Karpas-422 (cell line): ENCODE data around the gene DENND5A. TPM values are rescaled to one million over a fixed set of nuclear protein-coding genes. Genes with fewer than 3 reads are reported as not detected.
"Not testable (repeated sequence)": the region's sequence is repeated elsewhere in the genome, so short reads cannot be mapped to it uniquely, and the experiment has no call there.

Source experiments
- DNase-seq: peaks from one replicate; pipeline ENCODE4 v3.0.0-alpha.2; 2015
- H2AFZ ChIP-seq: fragments of 200-600 bp; sonication (generic); 2 replicates; pipeline ENCODE4 v1.6.1; 2014; ENCODE audit warnings: antibody characterized with exemption, low read length, mixed read lengths
- H3K27ac ChIP-seq: fragments of 200-600 bp; sonication (generic); 2 replicates; pipeline ENCODE4 v1.5.1; 2014; ENCODE audit warnings: mild to moderate bottlenecking, low read length, moderate library complexity
- H3K27me3 ChIP-seq: fragments of 200-600 bp; sonication (generic); 2 replicates; pipeline ENCODE4 v1.6.1; 2014; ENCODE audit warnings: low read length, mixed read lengths
- H3K36me3 ChIP-seq: fragments of 200-600 bp; sonication (generic); 2 replicates; pipeline ENCODE4 v1.6.1; 2014; ENCODE audit warnings: low read length, mixed read lengths; ENCODE audit not compliant: insufficient read depth
- H3K4me1 ChIP-seq: fragments of 200-600 bp; sonication (generic); 2 replicates; pipeline ENCODE4 v1.6.1; 2014; ENCODE audit warnings: mild to moderate bottlenecking, low read length, mixed read lengths
- H3K4me2 ChIP-seq: fragments of 200-600 bp; sonication (generic); 2 replicates; pipeline ENCODE4 v1.6.1; 2014; ENCODE audit warnings: low read length, low read depth, mild to moderate bottlenecking; ENCODE audit not compliant: poor library complexity, severe bottlenecking
- H3K4me3 ChIP-seq: fragments of 200-600 bp; sonication (generic); 2 replicates; pipeline ENCODE4 v1.5.1; 2014; ENCODE audit warnings: mild to moderate bottlenecking, antibody characterized with exemption, low read length, mixed read lengths
- H3K79me2 ChIP-seq: fragments of 200-600 bp; sonication (generic); 2 replicates; pipeline ENCODE4 v1.6.1; 2014; ENCODE audit warnings: mild to moderate bottlenecking, low read length, mixed read lengths
- H3K9ac ChIP-seq: fragments of 200-600 bp; sonication (generic); 2 replicates; pipeline ENCODE4 v1.6.0; 2014; ENCODE audit warnings: low read length
- H3K9me2 ChIP-seq: fragments of 200-600 bp; sonication (generic), shearing (Covaris generic); replicated peaks from 2 replicates; pipeline ENCODE4 v1.6.0; 2014; ENCODE audit warnings: mild to moderate bottlenecking, low read length, moderate library complexity; ENCODE audit not compliant: insufficient read depth
- H3K9me3 ChIP-seq: fragments of 300-700, 200-600 bp; sonication (generic); 2 replicates; pipeline ENCODE4 v1.6.1; 2014; ENCODE audit warnings: low read length, mixed read lengths
- H4K20me1 ChIP-seq: fragments of 200-600 bp; sonication (generic); 2 replicates; pipeline ENCODE4 v1.6.1; 2014; ENCODE audit warnings: mild to moderate bottlenecking, antibody characterized with exemption, low read length, low read depth; ENCODE audit not compliant: insufficient read depth
- total RNA-seq: library from RNA; depleted of rRNA; stranded (reverse); fragments of >200 nt; shearing (Covaris generic); gene quantifications from 2 replicates; pipeline ENCODE4 v1.2.3, GENCODE V29; 2014; ENCODE audit warnings: low replicate concordance

The DENND5A gene
- total RNA-seq, 1 experiment from 2014 or later: 57.3 TPM

GRCh38 chr11:9120664-9121468, 144.3 kb downstream of the DENND5A start:
- Histone ChIP-seq H3K79me2 (no peaks in the 10 kb centered on the region), H3K27me3 (no peaks in the 10 kb centered on the region), H3K4me3 (no peak overlapping the region), H3K27ac (no peak overlapping the region), H3K36me3 (no peaks in the 10 kb centered on the region), H3K4me2 (no peak overlapping the region), H3K9me2 (no peaks in the 10 kb centered on the region), H4K20me1 (no peaks in the 10 kb centered on the region), H3K4me1 (peaks cover 21% of the 10 kb centered on the region), H2AFZ (no peak overlapping the region), H3K9me3 (no peaks in the 10 kb centered on the region), H3K9ac (no peak overlapping the region)
- peak; percentile 51 for DNase-seq

DNA sequence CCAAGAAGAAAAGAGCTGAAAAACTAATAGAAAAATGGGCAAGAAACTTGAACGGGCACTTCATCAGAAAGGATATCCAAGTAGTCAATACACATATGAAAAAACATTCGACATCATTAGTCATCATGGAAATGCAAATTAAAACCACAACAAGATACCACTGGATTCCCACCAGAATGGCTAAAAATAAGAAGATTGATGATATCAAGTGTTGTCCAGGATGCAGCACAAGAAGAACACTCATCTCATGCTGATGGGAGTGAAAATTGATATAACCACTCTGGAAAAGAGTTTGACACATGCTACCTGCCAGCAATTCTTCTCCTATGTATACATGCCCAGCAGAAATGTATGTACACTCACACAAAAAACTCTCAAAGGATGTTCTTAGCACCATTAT, 146.9 kb downstream of the DENND5A start:
- H3K4me2 ChIP-seq: no peak overlapping the region

GRCh38 chr11:9112075-9112474, 153.1 kb downstream of the DENND5A start:
- Histone ChIP-seq H3K9me3 (no peaks in the 10 kb centered on the region), H3K27me3 (no peaks in the 10 kb centered on the region), H2AFZ (no peak overlapping the region), H3K4me3 (no peak overlapping the region), H4K20me1 (no peaks in the 10 kb centered on the region), H3K27ac (no peak overlapping the region), H3K4me1 (no peaks in the 10 kb centered on the region), H3K9ac (no peak overlapping the region), H3K36me3 (no peaks in the 10 kb centered on the region), H3K4me2 (no peak overlapping the region), H3K9me2 (no peaks in the 10 kb centered on the region), H3K79me2 (no peaks in the 10 kb centered on the region)
- DNase-seq: no peak

More for the DNA sequence above, 146.9 kb downstream of the DENND5A start:
- Histone ChIP-seq H3K9me2 (no peaks in the 10 kb centered on the region), H3K9ac (no peak overlapping the region), H2AFZ (no peak overlapping the region), H3K79me2 (no peaks in the 10 kb centered on the region), H3K9me3 (no peaks in the 10 kb centered on the region), H4K20me1 (no peaks in the 10 kb centered on the region), H3K4me1 (peaks cover 8% of the 10 kb centered on the region), H3K36me3 (no peaks in the 10 kb centered on the region), H3K27me3 (no peaks in the 10 kb centered on the region), H3K27ac (no peak overlapping the region), H3K4me3 (no peak overlapping the region)
- no peak for DNase-seq

DNA sequence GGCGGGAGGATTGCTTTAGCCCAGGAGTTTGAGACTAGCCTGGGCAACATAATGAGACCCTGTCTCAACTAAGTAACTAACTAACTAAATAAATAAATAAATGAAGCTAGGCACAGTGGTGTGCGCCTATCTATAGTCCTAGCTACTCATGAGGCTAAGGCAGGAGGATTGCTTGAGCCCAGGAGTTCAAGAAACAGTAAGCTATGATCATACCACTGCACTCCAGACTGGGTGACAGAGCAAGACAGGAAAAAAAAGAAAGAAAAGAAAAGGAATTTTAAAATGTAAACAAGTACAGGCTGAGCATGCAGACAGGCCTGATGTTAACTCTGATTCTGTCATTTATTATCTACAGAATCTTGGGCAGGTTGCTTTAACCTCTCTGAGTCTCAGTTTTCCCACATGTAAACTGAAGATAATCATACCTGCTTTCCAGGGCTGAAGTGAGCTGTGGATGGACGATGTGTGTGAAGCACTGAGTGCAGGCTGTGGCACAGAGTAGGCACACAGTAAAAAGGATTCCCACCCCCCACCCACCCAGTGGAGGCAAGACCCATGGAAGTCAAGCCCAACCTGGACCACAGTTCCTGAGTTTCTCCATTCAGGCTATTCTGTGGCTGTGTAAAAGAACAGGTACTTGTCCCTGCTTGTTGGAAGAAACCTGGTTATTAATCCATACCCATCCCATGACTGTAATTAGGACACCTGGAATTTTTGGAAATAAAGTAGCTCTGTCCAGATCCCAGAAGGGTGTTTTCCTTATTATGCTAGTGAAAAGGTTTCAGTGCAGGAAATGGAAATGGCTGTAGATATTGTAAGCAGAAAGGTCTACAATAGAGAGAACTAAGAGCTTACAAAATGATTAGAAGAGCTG, 155.1 kb downstream of the DENND5A start:
- Histone ChIP-seq H3K9ac (no peak overlapping the region), H3K9me3 (no peaks in the 10 kb centered on the region), H3K9me2 (no peaks in the 10 kb centered on the region), H3K79me2 (no peaks in the 10 kb centered on the region), H3K4me3 (no peak overlapping the region), H4K20me1 (no peaks in the 10 kb centered on the region), H3K27ac (no peak overlapping the region), H3K36me3 (no peaks in the 10 kb centered on the region), H3K4me2 (no peak overlapping the region), H2AFZ (no peak overlapping the region), H3K27me3 (no peaks in the 10 kb centered on the region), H3K4me1 (no peaks in the 10 kb centered on the region)
- DNase-seq: no peak

- no peak overlapping the region for H3K27ac ChIP-seq
- H2AFZ ChIP-seq: no peak overlapping the region
- H4K20me1 ChIP-seq: no peaks in the 10 kb centered on the region
- no peak overlapping the region for H3K4me2 ChIP-seq
- no peak overlapping the region for H3K9ac ChIP-seq
- no peak overlapping the region for H3K4me3 ChIP-seq
- no peaks in the 10 kb centered on the region for H3K9me3 ChIP-seq
- no peaks in the 10 kb centered on the region for H3K9me2 ChIP-seq
- no peak for DNase-seq
- H3K36me3 ChIP-seq: no peaks in the 10 kb centered on the region
- H3K4me1 ChIP-seq: no peaks in the 10 kb centered on the region
- H3K79me2 ChIP-seq: no peaks in the 10 kb centered on the region
- no peaks in the 10 kb centered on the region for H3K27me3 ChIP-seq
Observed at GRCh38 chr11:9104580-9104979, 160.6 kb downstream of the DENND5A start.

DNA sequence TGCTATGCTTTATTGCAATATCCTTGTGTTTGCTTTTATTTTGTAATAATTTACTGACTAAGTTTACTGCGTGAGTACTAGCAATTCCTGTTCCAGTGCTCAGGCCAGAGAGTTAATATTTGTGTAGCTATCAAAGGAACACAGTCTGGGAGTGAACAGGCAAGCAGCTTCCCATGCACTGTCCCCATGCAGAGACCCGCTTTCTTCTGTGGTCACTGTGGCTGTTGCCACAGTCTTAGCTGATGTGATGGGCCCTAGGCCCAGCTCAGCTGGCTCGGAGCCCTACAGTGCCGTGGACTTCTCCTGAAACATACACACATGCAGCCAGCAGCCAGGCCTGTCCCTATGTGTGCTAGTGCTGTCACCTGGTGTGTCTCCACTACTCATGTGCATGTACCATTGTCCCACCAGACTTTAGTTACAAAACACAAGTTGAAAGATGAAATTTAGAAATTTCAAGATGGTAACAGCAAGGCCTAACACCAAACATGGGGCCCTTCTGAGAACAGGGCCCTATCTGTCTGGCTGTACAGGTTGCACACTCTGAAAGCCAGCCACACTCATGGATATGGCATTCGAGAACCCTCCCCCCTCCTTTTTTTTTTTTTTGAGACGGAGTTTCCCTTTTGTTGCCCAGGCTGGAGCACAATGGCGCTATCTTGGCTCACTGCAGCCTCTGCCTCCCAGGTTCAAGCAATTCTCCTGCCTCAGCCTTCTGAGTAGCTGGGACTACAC, 161.4 kb downstream of the DENND5A start:
- Histone ChIP-seq H3K9ac (no peak overlapping the region), H3K9me3 (no peaks in the 10 kb centered on the region), H3K4me2 (no peak overlapping the region), H3K4me3 (no peak overlapping the region), H3K4me1 (no peaks in the 10 kb centered on the region), H3K79me2 (no peaks in the 10 kb centered on the region), H3K36me3 (no peaks in the 10 kb centered on the region), H3K27me3 (no peaks in the 10 kb centered on the region), H3K9me2 (no peaks in the 10 kb centered on the region), H4K20me1 (no peaks in the 10 kb centered on the region), H2AFZ (no peak overlapping the region), H3K27ac (no peak overlapping the region)
- no peak for DNase-seq

DNA sequence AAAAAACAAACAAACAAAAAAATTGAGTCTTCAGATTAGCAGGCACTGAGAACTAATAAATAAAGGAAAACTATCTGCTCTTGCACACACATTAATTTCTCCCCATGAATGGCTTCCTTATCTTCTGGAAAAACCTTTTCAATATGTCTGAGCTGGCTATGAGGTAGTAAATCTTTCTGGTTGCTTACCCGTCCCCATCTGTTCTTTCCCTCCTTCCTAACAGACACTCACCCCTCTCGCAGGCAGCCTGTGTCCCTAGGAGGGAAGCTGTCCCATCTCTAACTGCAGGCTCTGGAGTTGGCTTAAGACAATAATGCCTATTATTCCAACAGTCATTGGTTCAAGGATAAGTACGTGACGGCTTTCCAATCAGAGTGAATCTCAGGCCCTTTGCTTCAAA, 165.5 kb downstream of the DENND5A start:
- Histone ChIP-seq H3K79me2 (no peaks in the 10 kb centered on the region), H3K4me1 (no peaks in the 10 kb centered on the region), H3K4me2 (no peak overlapping the region), H3K36me3 (no peaks in the 10 kb centered on the region), H3K27ac (no peak overlapping the region), H3K27me3 (no peaks in the 10 kb centered on the region), H3K9me2 (no peaks in the 10 kb centered on the region), H3K9me3 (no peaks in the 10 kb centered on the region), H3K9ac (no peak overlapping the region), H2AFZ (no peak overlapping the region), H3K4me3 (no peak overlapping the region), H4K20me1 (no peaks in the 10 kb centered on the region)
- no peak for DNase-seq

DNA sequence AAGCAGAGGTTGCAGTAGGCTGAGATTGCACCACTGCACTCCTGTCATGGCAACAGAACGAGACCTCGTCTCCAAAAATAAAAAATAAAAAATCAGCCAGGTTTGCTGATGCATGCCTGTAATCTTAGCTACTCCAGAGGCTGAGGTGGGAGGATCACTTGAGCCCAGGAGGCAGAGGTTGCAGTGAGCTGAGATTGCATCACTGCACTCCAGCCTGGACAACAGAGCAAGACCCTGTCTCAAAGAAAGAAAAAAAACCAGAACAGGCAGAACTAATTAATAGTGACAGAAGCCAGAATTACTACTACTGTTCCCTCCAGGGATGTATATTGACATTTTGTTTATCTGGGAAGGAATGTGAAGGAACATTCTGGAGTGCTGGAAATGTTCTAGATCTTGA, 166.7 kb downstream of the DENND5A start:
- DNase-seq, H3K36me3 ChIP-seq, H3K27ac ChIP-seq, H3K9me3 ChIP-seq, H3K9me2 ChIP-seq, H3K79me2 ChIP-seq, H3K9ac ChIP-seq, H3K4me3 ChIP-seq, H3K27me3 ChIP-seq, H4K20me1 ChIP-seq, H2AFZ ChIP-seq, H3K4me1 ChIP-seq, H3K4me2 ChIP-seq: not testable (repeated sequence)
